MCF 10A (cell line): ENCODE data around the gene HNMT. TPM values are rescaled to one million over a fixed set of nuclear protein-coding genes. Genes with fewer than 3 reads are reported as not detected.

Experiments
- BruUV-seq: library from RNA; stranded (reverse); fragments of 400-500 nt; replicated peaks from 2 replicates; lab custom pipeline; 2021; lab: Mats Ljungman, UMichigan
- CTCF ChIA-PET: fragments of 300-600 bp; sonication (Branson Sonifier 250); formaldehyde crosslinking; extraction: SDS; loops from one replicate; lab custom pipeline; 2021; ENCODE audit warnings: antibody characterized with exemption, inconsistent platforms; lab: Yijun Ruan, JAX
- POLR2A ChIA-PET: fragments of 300-600, 350-650 bp; sonication (Branson Sonifier 250); formaldehyde crosslinking; extraction: SDS; loops from one replicate; lab custom pipeline; 2020; ENCODE audit warnings: antibody characterized with exemption, inconsistent platforms; lab: Yijun Ruan, JAX
- DNase-seq: peaks from one replicate; pipeline ENCODE4 v3.0.0-alpha.2; 2018; ENCODE audit not compliant: unreplicated experiment
- H3K27ac Mint-ChIP-seq: one replicate; pipeline ENCODE4 v1.8.0; 2022; ENCODE audit warnings: mild to moderate bottlenecking, low read depth, mixed read lengths; ENCODE audit not compliant: unreplicated experiment
- H3K27me3 Mint-ChIP-seq: one replicate; pipeline ENCODE4 v1.8.0; 2022; ENCODE audit warnings: mixed read lengths; ENCODE audit not compliant: insufficient read depth, unreplicated experiment
- H3K36me3 Mint-ChIP-seq: one replicate; pipeline ENCODE4 v1.8.0; 2022; ENCODE audit warnings: mild to moderate bottlenecking, moderate library complexity, mixed read lengths; ENCODE audit not compliant: insufficient read depth, unreplicated experiment
- H3K4me1 Mint-ChIP-seq: one replicate; pipeline ENCODE4 v1.8.0; 2022; ENCODE audit warnings: mixed read lengths; ENCODE audit not compliant: insufficient read depth, unreplicated experiment
- H3K4me3 Mint-ChIP-seq: one replicate; pipeline ENCODE4 v1.8.0; 2022; ENCODE audit warnings: mild to moderate bottlenecking, moderate library complexity, mixed read lengths; ENCODE audit not compliant: unreplicated experiment
- H3K9me3 Mint-ChIP-seq: one replicate; pipeline ENCODE4 v1.8.0; 2022; ENCODE audit warnings: mixed read lengths; ENCODE audit not compliant: unreplicated experiment
- intact Hi-C: fragments of 100-400 bp; cut with micrococcal nuclease; formaldehyde crosslinking; loops from 2 replicates; pipeline ENCODE4 v1.14.1; 2022
- total RNA-seq: library from RNA; stranded (reverse); gene quantifications from 2 replicates; pipeline ENCODE4 v1.2.3, GENCODE V29; 2022
- TF ChIP-seq, protein P1 (sequence below): fragments of 200-600 bp; IDR thresholded peaks from one replicate; pipeline ENCODE4 v1.8.0; 2022; ENCODE audit warnings: antibody characterized with exemption, mild to moderate bottlenecking; ENCODE audit not compliant: unreplicated experiment

The HNMT gene
- total RNA-seq, 1 experiment from 2014 or later: 0.28 TPM

DNA sequence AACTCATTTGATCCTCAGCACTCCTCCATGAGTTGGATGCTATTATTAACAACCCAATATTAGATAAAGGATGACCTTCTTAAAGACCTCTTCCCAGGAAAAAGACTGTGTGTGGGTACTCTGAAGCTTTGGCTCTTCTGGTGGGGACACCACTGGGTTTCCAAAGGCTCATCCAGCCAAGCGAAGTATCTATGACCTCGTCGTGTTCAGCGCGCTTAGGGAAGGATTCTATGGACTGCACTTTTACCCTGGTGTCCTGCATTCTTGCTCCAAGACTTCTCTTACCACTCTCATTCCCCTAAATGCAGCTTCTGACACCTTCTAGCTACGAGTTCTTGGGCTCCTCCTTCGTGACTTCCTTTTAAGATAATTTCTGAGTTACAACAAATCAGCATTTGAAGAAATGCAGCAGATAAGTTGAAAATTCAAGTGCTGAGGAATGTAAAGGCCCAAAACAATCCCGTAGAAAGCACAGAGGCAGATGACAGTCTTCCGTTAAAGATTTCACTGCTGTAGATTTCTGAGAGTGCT lies 673 bp upstream of the HNMT start:
- Mint-ChIP-seq H3K4me1 (peaks cover 13% of the 10 kb centered on the region), H3K27ac (peak overlapping the region; percentile 81), H3K9me3 (peaks cover 18% of the 10 kb centered on the region), H3K36me3 (no peaks in the 10 kb centered on the region), H3K4me3 (no peak overlapping the region), H3K27me3 (no peaks in the 10 kb centered on the region)
- ChIA-PET CTCF (interaction anchor here (0.6 to 2.5 kb wide), 3 partner anchors 11 to 410 kb away, joined by 3 to 7 read pairs (median 3); no protein-coding TSS in a partner anchor), POLR2A (interaction anchor here (0.6 to 0.7 kb wide), 3 partner anchors 13 to 99 kb away, joined by 3 read pairs; no protein-coding TSS in a partner anchor)
- intact Hi-C loops: no loop called here
- TF ChIP-seq, protein P1, sequence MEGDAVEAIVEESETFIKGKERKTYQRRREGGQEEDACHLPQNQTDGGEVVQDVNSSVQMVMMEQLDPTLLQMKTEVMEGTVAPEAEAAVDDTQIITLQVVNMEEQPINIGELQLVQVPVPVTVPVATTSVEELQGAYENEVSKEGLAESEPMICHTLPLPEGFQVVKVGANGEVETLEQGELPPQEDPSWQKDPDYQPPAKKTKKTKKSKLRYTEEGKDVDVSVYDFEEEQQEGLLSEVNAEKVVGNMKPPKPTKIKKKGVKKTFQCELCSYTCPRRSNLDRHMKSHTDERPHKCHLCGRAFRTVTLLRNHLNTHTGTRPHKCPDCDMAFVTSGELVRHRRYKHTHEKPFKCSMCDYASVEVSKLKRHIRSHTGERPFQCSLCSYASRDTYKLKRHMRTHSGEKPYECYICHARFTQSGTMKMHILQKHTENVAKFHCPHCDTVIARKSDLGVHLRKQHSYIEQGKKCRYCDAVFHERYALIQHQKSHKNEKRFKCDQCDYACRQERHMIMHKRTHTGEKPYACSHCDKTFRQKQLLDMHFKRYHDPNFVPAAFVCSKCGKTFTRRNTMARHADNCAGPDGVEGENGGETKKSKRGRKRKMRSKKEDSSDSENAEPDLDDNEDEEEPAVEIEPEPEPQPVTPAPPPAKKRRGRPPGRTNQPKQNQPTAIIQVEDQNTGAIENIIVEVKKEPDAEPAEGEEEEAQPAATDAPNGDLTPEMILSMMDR: no peak
- no TSS peak for BruUV-seq
- no peak for DNase-seq

DNA sequence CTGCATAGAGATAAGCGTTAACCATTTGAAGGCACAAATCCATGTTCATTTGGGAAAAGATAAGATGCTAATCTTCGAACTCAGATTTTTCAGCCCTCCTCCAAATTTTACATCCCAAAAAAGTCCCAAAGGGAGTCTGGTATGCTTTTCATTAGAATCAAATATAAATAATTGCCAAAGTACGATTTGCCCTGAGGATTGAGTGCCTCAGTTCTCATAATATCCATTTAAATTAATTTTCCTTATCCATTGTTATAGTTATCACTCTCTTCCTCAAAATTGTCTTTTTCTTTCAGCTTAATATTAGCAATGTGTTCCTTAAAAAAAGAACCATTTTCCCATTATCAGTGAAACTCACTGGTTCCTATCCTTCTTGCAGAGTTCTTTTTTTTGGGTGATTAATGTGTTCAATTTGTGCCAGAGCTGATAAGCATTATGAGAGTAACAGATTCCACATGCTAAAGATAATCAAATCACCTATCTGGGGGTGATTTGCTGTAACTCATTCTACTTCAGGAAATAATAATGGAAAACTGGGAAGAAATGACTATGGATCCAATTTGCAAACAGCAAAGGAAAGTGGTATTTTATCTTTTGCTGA lies 686 bp downstream of the HNMT start:
- ChIA-PET CTCF (interaction anchor here (1.3 kb wide), 1 partner anchor 822 kb away, joined by 4 read pairs; no protein-coding TSS in a partner anchor), POLR2A (no interaction called here)
- TF ChIP-seq, protein P1: no peak
- no peak overlapping the region for H3K4me3 Mint-ChIP-seq
- no peak for DNase-seq
- intact Hi-C loops: no loop called here
- peak overlapping the region; percentile 81 for H3K27ac Mint-ChIP-seq
- BruUV-seq: no TSS peak
- no peaks in the 10 kb centered on the region for H3K36me3 Mint-ChIP-seq
- H3K9me3 Mint-ChIP-seq: peaks cover 17% of the 10 kb centered on the region
- H3K4me1 Mint-ChIP-seq: peaks cover 26% of the 10 kb centered on the region
- no peaks in the 10 kb centered on the region for H3K27me3 Mint-ChIP-seq

- H3K27ac Mint-ChIP-seq: no peak overlapping the region
- CTCF ChIA-PET: interaction anchor here (1.0 kb wide), 1 partner anchor 16 kb away, joined by 3 read pairs; no protein-coding TSS in a partner anchor
- intact Hi-C loops: no loop called here
- POLR2A ChIA-PET: no interaction called here
- H3K9me3 Mint-ChIP-seq: peaks cover 9% of the 10 kb centered on the region
- H3K36me3 Mint-ChIP-seq: no peaks in the 10 kb centered on the region
- no peaks in the 10 kb centered on the region for H3K27me3 Mint-ChIP-seq
- no peak overlapping the region for H3K4me3 Mint-ChIP-seq
- TF ChIP-seq, protein P1: no peak
- peaks cover 28% of the 10 kb centered on the region for H3K4me1 Mint-ChIP-seq
- no TSS peak for BruUV-seq
- DNase-seq: no peak
Measured at GRCh38 chr2:137966043-137966442, 1.8 kb downstream of the HNMT start.

DNA sequence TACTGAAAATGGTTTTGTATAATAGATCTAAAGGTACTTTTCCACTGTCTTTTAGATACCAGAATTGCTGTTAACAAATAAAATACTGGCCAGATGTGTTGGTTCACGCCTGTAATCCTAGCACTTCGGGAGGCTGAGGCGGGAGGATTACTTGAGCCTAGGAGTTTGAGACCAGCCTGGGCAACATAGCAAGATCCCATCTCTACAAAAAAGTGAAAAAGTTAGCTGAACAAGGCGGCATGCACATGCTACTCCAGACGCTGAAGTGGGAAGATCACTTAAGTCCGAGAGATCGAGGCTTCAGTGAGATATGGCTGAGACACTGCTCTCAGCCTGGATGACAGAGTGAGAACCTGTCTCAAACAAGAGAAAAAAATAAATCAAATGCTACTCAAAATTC lies 2.8 kb downstream of the HNMT start:
- Mint-ChIP-seq H3K27me3 (no peaks in the 10 kb centered on the region), H3K4me3 (no peak overlapping the region), H3K36me3 (no peaks in the 10 kb centered on the region), H3K4me1 (peaks cover 28% of the 10 kb centered on the region), H3K9me3 (peaks cover 3% of the 10 kb centered on the region), H3K27ac (no peak overlapping the region)
- intact Hi-C loops: no loop called here
- no peak for DNase-seq
- CTCF ChIA-PET: no interaction called here
- no TSS peak for BruUV-seq
- TF ChIP-seq, protein P1: no peak
- POLR2A ChIA-PET: no interaction called here
